ENCODE results near the gene TMEM150A.
"Not testable (repeated sequence)": the region's sequence is repeated elsewhere in the genome, so short reads cannot be mapped to it uniquely, and the experiment has no call there.

The TMEM150A gene

GRCh38 chr2:85628658-85629057 lies 26.2 kb upstream of the TMEM150A start:
- TF ChIP-seq, protein P1, sequence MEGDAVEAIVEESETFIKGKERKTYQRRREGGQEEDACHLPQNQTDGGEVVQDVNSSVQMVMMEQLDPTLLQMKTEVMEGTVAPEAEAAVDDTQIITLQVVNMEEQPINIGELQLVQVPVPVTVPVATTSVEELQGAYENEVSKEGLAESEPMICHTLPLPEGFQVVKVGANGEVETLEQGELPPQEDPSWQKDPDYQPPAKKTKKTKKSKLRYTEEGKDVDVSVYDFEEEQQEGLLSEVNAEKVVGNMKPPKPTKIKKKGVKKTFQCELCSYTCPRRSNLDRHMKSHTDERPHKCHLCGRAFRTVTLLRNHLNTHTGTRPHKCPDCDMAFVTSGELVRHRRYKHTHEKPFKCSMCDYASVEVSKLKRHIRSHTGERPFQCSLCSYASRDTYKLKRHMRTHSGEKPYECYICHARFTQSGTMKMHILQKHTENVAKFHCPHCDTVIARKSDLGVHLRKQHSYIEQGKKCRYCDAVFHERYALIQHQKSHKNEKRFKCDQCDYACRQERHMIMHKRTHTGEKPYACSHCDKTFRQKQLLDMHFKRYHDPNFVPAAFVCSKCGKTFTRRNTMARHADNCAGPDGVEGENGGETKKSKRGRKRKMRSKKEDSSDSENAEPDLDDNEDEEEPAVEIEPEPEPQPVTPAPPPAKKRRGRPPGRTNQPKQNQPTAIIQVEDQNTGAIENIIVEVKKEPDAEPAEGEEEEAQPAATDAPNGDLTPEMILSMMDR (IDR thresholded peaks at IDR 0.05; ENCODE audit: low read depth, low read length): no peak
- H3K4me3 ChIP-seq (ENCODE audit: low read depth, low read length): no peak overlapping the region

DNA sequence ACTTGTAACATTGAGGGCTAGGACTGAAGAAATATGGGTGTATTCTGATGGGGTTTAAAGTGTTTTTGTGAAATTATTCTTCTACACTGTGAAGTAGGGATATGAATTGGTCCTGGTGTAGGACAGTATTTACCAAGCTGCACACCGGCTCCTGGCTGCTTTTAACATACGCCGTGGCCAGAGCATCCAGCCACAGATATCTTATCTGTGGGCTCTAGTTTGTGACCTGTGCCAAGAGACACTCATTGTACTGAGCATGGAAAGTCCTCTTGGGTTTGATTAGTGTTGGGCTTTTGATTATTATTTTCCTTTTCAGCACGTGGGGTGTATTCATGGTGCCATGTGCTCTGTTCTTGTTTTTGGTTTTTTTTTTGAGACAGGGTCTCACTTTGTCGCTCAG lies 21.5 kb upstream of the TMEM150A start:
- TF ChIP-seq, protein P1 (IDR thresholded peaks at IDR 0.05; ENCODE audit: low read depth, low read length): no peak
- H3K4me3 ChIP-seq (ENCODE audit: low read depth, low read length): no peak overlapping the region

GRCh38 chr2:85621338-85621737 lies 18.8 kb upstream of the TMEM150A start:
- no peak overlapping the region for H3K4me3 ChIP-seq (ENCODE audit: low read depth, low read length)
- TF ChIP-seq, protein P1 (IDR thresholded peaks at IDR 0.05; ENCODE audit: low read depth, low read length): no peak

- TF ChIP-seq, protein P1 (IDR thresholded peaks at IDR 0.05; ENCODE audit: low read depth, low read length): no peak
- no peak overlapping the region for H3K4me3 ChIP-seq (ENCODE audit: low read depth, low read length)
Observed at GRCh38 chr2:85619617-85620016, 17.1 kb upstream of the TMEM150A start.

DNA sequence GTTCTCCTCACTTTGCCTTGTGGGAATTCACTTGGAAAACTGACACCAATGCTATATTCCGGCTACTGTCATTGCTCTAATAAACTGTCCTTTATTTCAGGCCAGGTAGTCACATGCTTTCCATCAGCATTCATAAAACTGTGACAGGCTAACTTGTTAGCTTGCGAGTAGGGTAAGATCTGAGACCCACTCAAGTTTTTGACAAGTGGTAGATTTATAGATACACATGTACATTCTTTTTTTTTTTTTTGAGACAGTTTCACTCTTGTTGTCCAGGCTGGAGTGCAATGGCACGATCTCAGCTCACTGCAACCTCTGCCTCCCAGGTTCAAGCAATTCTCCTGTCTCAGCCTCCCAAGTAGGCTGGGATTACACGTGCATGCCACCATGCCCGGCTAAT lies 15.2 kb upstream of the TMEM150A start:
- 0 out of 2 replicates have a peak overlapping the region, but pooled peaks have one; percentile 3 for H3K4me3 ChIP-seq (ENCODE audit: low read depth, low read length)

DNA sequence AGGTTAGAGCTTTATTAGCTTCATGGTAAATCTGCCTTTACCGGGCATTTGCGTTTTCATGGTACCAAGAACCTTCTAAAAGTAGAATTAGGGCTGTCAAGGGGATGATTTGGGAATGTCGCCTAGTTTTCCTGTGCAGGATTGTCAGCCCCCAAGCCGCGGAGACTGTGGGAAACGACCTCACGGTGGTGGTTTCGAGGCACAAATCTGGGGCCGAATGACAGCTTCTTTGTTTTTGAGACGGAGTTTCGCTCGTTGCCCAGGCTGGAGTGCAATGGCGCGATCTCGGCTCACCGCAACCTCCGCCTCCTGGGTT lies 12.9 kb upstream of the TMEM150A start:
- H3K4me3 ChIP-seq (ENCODE audit: low read depth, low read length): no peak overlapping the region

GRCh38 chr2:85614757-85615156 lies 12.3 kb upstream of the TMEM150A start:
- not testable (repeated sequence) for H3K4me3 ChIP-seq (ENCODE audit: low read depth, low read length)

More for the DNA sequence above, 12.9 kb upstream of the TMEM150A start:
- TF ChIP-seq, protein P1 (IDR thresholded peaks at IDR 0.05; ENCODE audit: low read depth, low read length): no peak

DNA sequence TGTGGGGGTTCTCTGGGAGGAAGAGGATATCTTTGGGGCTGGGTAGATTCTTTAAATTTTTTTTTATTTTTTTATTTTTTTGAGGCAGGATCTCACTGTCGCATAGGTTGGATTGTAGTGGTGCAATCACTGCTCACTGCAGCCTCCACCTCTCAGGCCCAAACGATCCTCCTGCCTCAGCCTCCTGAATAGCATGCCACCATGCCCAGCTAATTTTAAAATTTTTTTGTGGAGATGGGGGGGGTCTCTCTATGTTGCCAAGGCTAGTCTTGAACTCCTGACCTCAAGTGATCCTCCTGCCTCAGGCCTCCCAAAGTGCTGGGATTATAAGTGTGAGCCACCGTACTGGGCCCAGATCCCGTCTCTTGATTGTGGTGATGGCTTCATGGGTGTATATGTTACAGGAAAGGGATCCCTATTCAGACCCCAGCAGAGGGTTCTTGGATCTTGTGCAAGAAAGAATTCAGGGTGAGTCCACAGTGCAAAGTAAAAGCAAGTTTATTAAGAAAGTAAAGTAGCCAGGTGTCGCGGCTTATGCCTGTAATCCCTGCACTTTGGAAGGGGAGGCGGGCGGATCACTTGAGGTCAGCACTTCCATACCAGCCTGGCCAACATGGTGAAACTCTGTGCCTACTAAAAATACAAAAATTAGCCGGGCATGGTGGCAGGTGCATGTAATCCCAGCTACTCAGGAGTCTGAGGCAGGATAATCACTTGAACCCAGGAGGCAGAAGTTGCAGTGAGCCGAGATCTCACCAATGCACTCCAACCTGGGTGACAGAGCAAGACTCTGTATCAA lies 11.4 kb upstream of the TMEM150A start:
- TF ChIP-seq, protein P1 (IDR thresholded peaks at IDR 0.05; ENCODE audit: low read depth, low read length): no peak
- H3K4me3 ChIP-seq (ENCODE audit: low read depth, low read length): no peak overlapping the region
